Skeletal muscle satellite cell (primary cell): ENCODE measurements around the gene ARSK.
A peak's percentile ranks its signal among the peaks of the same experiment; 100 is the strongest.
"Not testable (repeated sequence)": the region's sequence is repeated elsewhere in the genome, so short reads cannot be mapped to it uniquely, and the experiment has no call there.

ENCODE experiments used
- H3K27me3 ChIP-seq: 2 replicates; pipeline ENCODE4 v1.7.0; 2013; ENCODE audit warnings: low read length; ENCODE audit not compliant: control insufficient read depth, insufficient read depth
- H3K36me3 ChIP-seq: 2 replicates; pipeline ENCODE4 v1.7.0; 2013; ENCODE audit warnings: mild to moderate bottlenecking, control low read depth, low read length; ENCODE audit not compliant: insufficient read depth
- H3K4me1 ChIP-seq: 2 replicates; pipeline ENCODE4 v1.7.0; 2013; ENCODE audit warnings: low read length; ENCODE audit not compliant: control insufficient read depth, insufficient read depth
- H3K4me2 ChIP-seq: 2 replicates; pipeline ENCODE4 v1.7.0; 2013; ENCODE audit warnings: mild to moderate bottlenecking, low read length
- H3K4me3 ChIP-seq: 2 replicates; pipeline ENCODE4 v1.7.0; 2013; ENCODE audit warnings: low read length
- H3K9ac ChIP-seq: 2 replicates; pipeline ENCODE4 v1.7.0; 2013; ENCODE audit warnings: mild to moderate bottlenecking, low read depth, low read length, moderate library complexity
- H3K9me3 ChIP-seq: replicated peaks from 2 replicates; pipeline ENCODE4 v1.7.0; 2013; ENCODE audit warnings: mild to moderate bottlenecking, control low read depth, low read length

Gene ARSK

DNA sequence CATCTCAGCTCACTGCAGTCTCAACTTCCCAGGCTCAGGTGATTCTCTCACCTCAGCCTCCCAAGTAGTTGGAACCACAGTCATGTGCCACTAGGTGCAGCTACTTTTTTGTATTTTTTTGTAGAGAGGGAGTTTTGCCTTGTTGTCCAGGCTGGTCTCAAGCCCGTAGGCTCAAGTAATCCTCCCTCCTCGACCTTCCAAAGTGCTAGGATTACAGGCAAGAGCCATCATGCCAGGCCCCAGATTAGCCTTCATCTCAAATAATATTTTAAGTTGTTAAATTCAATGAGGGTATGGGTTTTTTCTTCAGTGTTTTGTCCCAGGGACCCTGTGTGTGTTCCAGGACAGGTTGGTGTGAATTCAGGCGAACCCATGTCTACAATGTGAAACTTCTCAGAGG is 79.2 kb downstream of the ARSK start:
- Histone ChIP-seq H3K4me3 (no peak overlapping the region), H3K9me3 (no peaks in the 10 kb centered on the region), H3K36me3 (no peaks in the 10 kb centered on the region), H3K9ac (no peak overlapping the region), H3K27me3 (no peaks in the 10 kb centered on the region), H3K4me1 (peaks cover 20% of the 10 kb centered on the region), H3K4me2 (no peak overlapping the region)

DNA sequence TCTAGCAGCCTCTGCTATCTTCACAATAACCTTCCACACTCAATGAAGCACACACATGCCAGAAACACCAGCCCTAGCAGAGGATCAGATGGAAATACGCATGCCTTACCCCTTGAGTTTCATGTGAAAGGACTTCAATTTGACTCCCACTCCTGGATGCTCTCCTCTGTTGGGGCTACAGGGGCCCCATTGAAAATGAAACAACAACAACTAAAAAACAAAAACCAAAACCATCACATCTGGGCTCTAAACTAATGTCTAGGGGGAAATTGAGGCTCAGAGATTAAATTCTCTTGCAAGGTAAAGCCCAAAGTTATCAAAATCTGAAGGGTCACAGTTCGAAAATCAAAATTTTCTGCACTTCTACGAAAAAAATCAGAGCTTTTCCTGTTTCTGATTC is 83.7 kb downstream of the ARSK start:
- Histone ChIP-seq H3K9ac (no peak overlapping the region), H3K9me3 (no peaks in the 10 kb centered on the region), H3K4me3 (no peak overlapping the region), H3K4me1 (peaks cover 3% of the 10 kb centered on the region), H3K4me2 (no peak overlapping the region), H3K36me3 (no peaks in the 10 kb centered on the region), H3K27me3 (no peaks in the 10 kb centered on the region)

DNA sequence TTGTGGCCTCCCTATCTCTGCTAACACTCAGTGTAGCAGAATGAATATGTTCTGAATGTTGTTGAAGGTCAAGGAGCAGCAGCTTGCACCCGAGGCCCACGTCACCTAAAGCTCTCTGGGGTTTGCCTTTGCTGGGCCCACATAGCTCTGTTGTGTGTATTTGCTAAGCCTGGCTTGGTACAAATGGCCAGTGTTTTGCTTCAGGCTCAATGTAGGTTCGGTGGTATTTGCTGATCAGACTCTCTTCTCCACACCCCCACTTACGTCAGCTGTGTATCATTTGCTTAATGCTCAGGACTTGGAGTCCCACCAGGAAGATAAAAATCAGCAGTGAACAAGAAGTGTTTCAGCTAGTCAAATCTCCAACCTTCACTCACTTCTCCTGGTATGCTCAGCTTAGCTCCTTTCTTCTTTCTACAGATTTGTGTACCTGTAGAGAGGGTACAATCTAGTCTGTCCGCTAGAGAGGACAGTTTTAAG is 86.9 kb downstream of the ARSK start:
- peak overlapping the region; percentile 46 for H3K4me2 ChIP-seq
- H3K9ac ChIP-seq = no peak overlapping the region
- H3K4me1 ChIP-seq = peaks cover 8% of the 10 kb centered on the region
- no peaks in the 10 kb centered on the region for H3K9me3 ChIP-seq
- H3K4me3 ChIP-seq = no peak overlapping the region
- no peaks in the 10 kb centered on the region for H3K27me3 ChIP-seq
- H3K36me3 ChIP-seq = no peaks in the 10 kb centered on the region

DNA sequence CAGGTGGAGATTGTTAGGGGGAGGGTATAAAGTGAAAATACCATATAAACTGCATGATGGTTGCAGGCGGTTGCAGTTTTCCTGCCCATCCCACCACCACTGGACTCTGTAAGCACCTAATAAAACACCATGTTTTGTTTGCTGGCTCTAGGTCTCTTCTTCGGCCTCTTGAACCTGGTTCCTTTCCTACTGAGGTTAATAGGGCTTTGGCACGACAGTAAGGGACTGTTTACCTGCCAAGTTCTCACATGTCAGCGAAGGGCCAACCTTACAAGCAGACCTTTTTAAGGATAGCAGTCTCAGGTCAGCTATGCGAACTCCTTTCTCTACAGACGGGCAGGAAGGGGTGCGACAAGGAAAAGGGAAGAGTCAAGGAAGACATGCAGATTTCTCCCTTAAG is 88.3 kb downstream of the ARSK start:
- Histone ChIP-seq H3K4me1 (peaks cover 19% of the 10 kb centered on the region), H3K4me3 (no peak overlapping the region), H3K4me2 (no peak overlapping the region), H3K9me3 (no peaks in the 10 kb centered on the region), H3K9ac (no peak overlapping the region), H3K27me3 (no peaks in the 10 kb centered on the region), H3K36me3 (no peaks in the 10 kb centered on the region)

DNA sequence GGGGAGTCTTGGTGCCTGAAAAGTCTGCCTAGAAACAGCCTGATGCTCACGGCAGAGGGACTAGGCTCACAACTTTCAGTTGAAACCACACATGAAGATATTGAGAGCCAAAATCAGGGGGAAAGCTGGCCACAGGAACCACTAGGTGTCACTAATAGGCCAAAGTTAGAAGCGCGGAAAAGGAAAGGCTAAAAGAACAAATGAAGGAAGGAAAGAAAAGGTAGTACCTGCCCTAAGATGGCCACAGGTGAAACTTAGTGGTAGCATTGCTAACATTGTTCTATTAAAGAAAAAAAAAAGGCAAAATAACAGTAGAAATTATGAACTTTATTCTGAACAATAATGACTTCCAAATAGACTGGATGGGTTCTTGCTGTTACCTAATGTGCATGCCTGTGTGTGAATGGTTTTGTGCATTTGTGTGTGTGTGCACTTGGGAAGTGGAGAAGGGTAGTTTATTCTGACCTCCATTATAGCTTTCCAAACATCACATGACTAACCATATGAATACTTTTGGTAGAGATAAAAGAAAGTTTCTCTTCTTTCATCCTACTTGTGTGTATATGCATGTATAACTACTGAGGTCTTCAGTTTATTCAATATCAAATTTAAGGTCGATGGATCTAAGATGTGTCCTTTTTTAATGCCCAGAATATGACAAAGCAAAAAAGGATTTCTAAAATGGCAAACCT is 89.6 kb downstream of the ARSK start:
- Histone ChIP-seq H3K4me2 (no peak overlapping the region), H3K4me3 (no peak overlapping the region), H3K27me3 (no peaks in the 10 kb centered on the region)

DNA sequence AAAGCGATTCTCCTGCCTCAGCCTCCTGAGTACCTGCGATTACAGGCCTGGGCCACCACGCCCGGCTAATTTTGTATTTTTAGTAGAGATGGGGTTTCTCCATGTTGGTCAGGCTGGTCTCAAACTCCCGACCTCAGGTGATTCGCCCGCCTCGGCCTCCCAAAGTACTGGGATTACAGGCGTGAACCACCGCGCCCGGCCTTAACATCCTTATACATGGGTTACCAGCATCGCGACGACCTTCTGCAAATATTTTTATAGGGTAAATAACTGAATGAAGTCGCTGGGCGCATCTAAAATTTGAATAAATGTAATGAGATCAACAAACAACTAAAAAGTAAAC is 91.3 kb downstream of the ARSK start:
- H3K9ac ChIP-seq, H3K27me3 ChIP-seq, H3K36me3 ChIP-seq, H3K9me3 ChIP-seq: not testable (repeated sequence)
- H3K4me3 ChIP-seq = peak overlapping the region; percentile 79
- H3K4me2 ChIP-seq = peak overlapping the region; percentile 95
- H3K4me1 ChIP-seq = peaks cover 19% of the 10 kb centered on the region

More for the DNA sequence above, 89.6 kb downstream of the ARSK start:
- H3K9ac ChIP-seq = peak overlapping the region; percentile 37
- no peaks in the 10 kb centered on the region for H3K9me3 ChIP-seq
- H3K36me3 ChIP-seq = no peaks in the 10 kb centered on the region
- H3K4me1 ChIP-seq = peaks cover 19% of the 10 kb centered on the region

DNA sequence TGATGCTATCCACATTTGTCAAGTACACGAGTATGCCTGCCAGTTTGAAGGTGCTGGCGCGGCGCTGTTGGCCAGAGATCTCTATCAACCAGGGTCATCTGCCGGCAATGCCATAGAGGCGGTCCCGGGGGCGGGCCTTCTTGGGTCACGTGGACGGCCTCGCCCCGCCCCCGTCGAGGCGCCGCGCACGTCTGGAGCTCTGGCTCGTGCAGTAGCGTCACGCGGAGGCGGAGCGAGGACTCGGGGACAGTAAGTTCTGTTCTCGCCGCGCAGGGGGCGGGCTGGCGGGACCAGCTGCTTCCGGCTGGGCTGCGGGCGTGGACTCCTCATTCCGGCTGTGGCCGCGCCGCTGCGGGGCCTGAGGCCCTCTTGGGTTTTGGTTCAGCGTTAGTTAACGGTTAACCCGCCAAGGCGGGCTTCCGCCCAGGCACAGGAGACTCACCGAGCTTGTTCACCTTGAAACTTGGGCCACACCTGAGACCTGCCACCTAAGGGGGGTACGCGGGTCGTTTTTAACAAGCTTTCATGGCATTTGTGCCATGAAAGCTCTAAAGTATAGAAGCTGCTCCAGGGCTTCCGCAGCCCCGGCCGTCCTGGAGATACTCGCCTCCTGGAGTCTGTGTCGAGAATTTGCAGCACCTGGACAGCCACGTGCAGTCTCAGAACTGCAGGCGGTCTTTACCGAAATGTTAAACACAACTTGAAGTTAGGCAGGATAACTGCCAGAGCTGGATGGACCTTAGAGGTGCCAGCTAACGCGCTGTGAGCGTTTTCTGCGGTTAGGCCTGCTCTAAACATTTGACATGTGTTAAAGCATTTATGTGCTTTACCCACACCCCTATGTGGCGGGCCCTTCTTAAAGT is 91.9 kb downstream of the ARSK start, which contains the start of gene RFESD:
Gene RFESD, plus strand, starts transcription at position 209 of the 863 bp plus-strand sequence. CDS start 5,495 bp downstream, outside the sequence.
- Histone ChIP-seq H3K27me3 (no peaks in the 10 kb centered on the region), H3K4me3 (peak within 1 kb of the TSS; percentile 79), H3K4me1 (peaks cover 15% of the 10 kb centered on the region), H3K9ac (peak within 1 kb of the TSS; percentile 95), H3K4me2 (peak within 1 kb of the TSS; percentile 95), H3K36me3 (no peaks in the 10 kb centered on the region), H3K9me3 (no peaks in the 10 kb centered on the region)

DNA sequence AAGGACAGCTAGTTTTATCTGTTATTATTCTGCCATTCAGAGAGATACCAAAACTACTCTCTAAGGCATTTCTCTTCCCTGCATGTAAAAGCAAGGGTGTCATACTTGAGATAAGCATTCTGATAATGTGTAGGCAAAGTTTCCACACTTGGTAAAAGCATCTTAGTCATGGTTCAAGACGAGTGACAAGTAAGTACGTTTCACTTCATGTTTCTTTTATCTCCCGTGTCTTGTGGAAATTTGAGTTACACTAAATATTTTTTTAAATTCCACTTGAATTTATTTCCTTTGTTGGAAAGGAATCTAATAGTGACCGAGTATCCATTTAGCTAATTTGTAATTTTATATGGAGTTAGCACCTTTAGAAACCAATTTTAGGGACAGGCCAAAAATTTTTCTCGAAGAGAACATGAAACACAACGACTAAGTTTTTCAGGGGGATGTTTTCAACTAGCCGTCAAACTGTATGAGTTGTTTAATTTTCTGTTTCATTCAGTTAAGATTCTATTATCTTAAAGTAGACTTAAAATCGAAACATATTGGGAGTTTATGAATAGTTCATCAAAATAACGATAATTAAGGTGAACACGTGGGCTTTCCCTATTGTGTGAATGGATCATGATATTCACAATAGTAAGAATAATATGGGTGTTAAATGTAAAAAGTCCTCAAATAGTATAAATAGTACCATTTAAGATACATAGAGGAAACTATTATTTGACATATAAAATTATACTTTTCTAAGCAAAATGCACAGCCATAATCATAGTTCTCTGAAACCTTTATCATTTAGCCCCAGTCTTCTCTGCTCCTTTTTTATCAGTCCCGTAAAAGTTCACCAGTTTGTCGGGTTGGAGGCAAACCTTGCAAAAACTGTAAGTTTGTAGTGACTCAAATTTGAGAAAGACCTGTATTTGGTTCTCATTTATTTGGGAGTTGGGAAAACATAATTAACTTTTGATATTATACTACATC is 93.3 kb downstream of the ARSK start:
- Histone ChIP-seq H3K9me3 (no peaks in the 10 kb centered on the region), H3K27me3 (no peaks in the 10 kb centered on the region), H3K4me1 (peaks cover 15% of the 10 kb centered on the region), H3K4me2 (peak overlapping the region; percentile 95), H3K36me3 (no peaks in the 10 kb centered on the region), H3K9ac (no peak overlapping the region), H3K4me3 (no peak overlapping the region)

DNA sequence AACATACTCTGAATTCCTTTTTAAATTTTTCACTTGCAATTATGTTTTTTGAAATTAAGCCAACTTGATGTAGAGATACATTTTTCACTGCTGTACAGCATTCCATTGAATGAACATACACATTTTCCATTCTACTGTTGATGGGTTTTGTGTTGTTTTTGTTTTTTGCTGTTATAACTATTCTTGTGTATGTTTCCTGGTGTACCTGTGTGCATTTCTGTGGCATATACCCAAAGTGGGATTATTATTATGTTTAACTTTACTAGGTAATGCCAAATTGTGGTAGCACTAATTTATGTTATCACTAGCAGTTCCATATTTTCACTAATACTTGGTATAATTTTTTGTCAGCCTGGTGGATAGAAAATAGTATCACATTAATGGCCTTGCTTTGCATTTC is 94.4 kb downstream of the ARSK start:
- no peaks in the 10 kb centered on the region for H3K9me3 ChIP-seq
- no peaks in the 10 kb centered on the region for H3K27me3 ChIP-seq
- H3K4me2 ChIP-seq = no peak overlapping the region
- H3K9ac ChIP-seq = no peak overlapping the region
- no peaks in the 10 kb centered on the region for H3K36me3 ChIP-seq
- no peak overlapping the region for H3K4me3 ChIP-seq
- peaks cover 12% of the 10 kb centered on the region for H3K4me1 ChIP-seq

DNA sequence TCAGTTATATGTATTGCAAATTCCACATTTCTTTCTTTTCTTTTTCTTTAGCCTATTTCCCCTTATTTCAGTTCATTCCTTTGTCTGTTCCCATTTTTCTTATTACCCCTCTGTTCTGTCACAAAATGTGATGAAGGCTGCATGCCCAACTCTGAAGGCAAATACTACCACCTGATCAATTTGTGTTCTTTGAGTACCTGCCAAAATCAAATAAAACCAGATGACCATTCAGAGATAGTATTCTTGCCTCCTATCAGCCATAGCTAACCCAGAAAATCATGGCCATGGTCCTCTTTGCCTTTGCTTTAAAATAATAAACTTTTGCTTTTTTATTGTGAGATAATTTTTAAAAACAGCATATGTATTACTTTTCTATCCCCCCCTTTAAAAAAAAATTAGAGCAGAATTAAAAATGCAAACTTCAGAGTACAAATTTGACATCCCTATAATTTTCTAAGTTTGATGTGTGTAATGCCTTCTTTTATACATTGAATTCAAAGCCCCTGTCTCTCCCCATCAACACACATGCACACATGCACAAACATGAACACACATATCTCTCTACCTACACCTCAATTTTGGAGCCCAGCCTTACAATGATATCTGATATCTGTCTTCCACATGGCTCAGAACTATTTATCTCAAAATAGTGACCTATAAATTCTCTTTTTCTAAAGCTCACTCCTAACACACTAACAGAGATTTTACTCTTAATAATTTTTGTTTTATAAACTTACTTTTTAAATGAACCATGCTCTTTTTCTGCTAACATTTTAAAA is 95.1 kb downstream of the ARSK start:
- H3K9me3 ChIP-seq = no peaks in the 10 kb centered on the region
- H3K4me1 ChIP-seq = peaks cover 12% of the 10 kb centered on the region
- no peaks in the 10 kb centered on the region for H3K27me3 ChIP-seq
- no peak overlapping the region for H3K4me3 ChIP-seq
- H3K9ac ChIP-seq = no peak overlapping the region
- H3K4me2 ChIP-seq = no peak overlapping the region
- H3K36me3 ChIP-seq = no peaks in the 10 kb centered on the region
